ENCODE results near the gene RAG1. TPM values are rescaled to one million over a fixed set of nuclear protein-coding genes. Genes with fewer than 3 reads are reported as not detected.

Gene RAG1
- total RNA-seq, 1 experiment from 2014 or later = 0.90 TPM

GRCh38 chr11:36578458-36578857, 10.7 kb downstream of the RAG1 start:
- no peak overlapping the region for H3K4me3 Mint-ChIP-seq (ENCODE audit: low read depth, unreplicated experiment)
- H3K27me3 Mint-ChIP-seq (ENCODE audit: unreplicated experiment) = peaks cover 34% of the 10 kb centered on the region
- BruUV-seq (replicated peaks) = no TSS peak
- H3K9me3 Mint-ChIP-seq (ENCODE audit: low read depth, unreplicated experiment) = peaks cover 7% of the 10 kb centered on the region
- intact Hi-C loops (cut with micrococcal nuclease; ENCODE audit: unreplicated experiment) = no loop called here
- no peaks in the 10 kb centered on the region for H3K36me3 Mint-ChIP-seq (ENCODE audit: insufficient read depth, unreplicated experiment)
- H3K4me1 Mint-ChIP-seq (ENCODE audit: low read depth, unreplicated experiment) = no peaks in the 10 kb centered on the region
- CTCF ChIA-PET = no interaction called here
- H3K27ac Mint-ChIP-seq (ENCODE audit: unreplicated experiment) = no peak overlapping the region
- TF ChIP-seq CTCF (IDR thresholded peaks at IDR 0.05; ENCODE audit: unreplicated experiment) = no peak
- no peak for DNase-seq

GRCh38 chr11:36581536-36581935, 13.7 kb downstream of the RAG1 start:
- CTCF ChIA-PET = no interaction called here
- H3K9me3 Mint-ChIP-seq (ENCODE audit: low read depth, unreplicated experiment) = peaks cover 5% of the 10 kb centered on the region
- intact Hi-C loops (cut with micrococcal nuclease; ENCODE audit: unreplicated experiment) = no loop called here
- no peak for TF ChIP-seq CTCF (IDR thresholded peaks at IDR 0.05; ENCODE audit: unreplicated experiment)
- peaks cover 19% of the 10 kb centered on the region for H3K27me3 Mint-ChIP-seq (ENCODE audit: unreplicated experiment)
- H3K4me1 Mint-ChIP-seq (ENCODE audit: low read depth, unreplicated experiment) = no peaks in the 10 kb centered on the region
- H3K4me3 Mint-ChIP-seq (ENCODE audit: low read depth, unreplicated experiment) = no peak overlapping the region
- no TSS peak for BruUV-seq (replicated peaks)
- no peak overlapping the region for H3K27ac Mint-ChIP-seq (ENCODE audit: unreplicated experiment)
- no peak for DNase-seq
- no peaks in the 10 kb centered on the region for H3K36me3 Mint-ChIP-seq (ENCODE audit: insufficient read depth, unreplicated experiment)

- Mint-ChIP-seq H3K36me3 (ENCODE audit: insufficient read depth, unreplicated experiment) (no peaks in the 10 kb centered on the region), H3K27me3 (ENCODE audit: unreplicated experiment) (peaks cover 27% of the 10 kb centered on the region)
- intact Hi-C loops (cut with micrococcal nuclease; ENCODE audit: unreplicated experiment) = no loop called here
Observed at GRCh38 chr11:36583667-36584066, 15.9 kb downstream of the RAG1 start.

GRCh38 chr11:36586543-36586942, 18.7 kb downstream of the RAG1 start:
- H3K4me1 Mint-ChIP-seq (ENCODE audit: low read depth, unreplicated experiment) = no peaks in the 10 kb centered on the region
- peaks cover 52% of the 10 kb centered on the region for H3K27me3 Mint-ChIP-seq (ENCODE audit: unreplicated experiment)
- DNase-seq = no peak
- BruUV-seq (replicated peaks) = no TSS peak
- no peak for TF ChIP-seq CTCF (IDR thresholded peaks at IDR 0.05; ENCODE audit: unreplicated experiment)
- H3K9me3 Mint-ChIP-seq (ENCODE audit: low read depth, unreplicated experiment) = peaks cover 5% of the 10 kb centered on the region
- H3K36me3 Mint-ChIP-seq (ENCODE audit: insufficient read depth, unreplicated experiment) = no peaks in the 10 kb centered on the region
- H3K27ac Mint-ChIP-seq (ENCODE audit: unreplicated experiment) = no peak overlapping the region
- CTCF ChIA-PET = no interaction called here
- intact Hi-C loops (cut with micrococcal nuclease; ENCODE audit: unreplicated experiment) = no loop called here
- H3K4me3 Mint-ChIP-seq (ENCODE audit: low read depth, unreplicated experiment) = no peak overlapping the region

More at GRCh38 chr11:36583667-36584066, 15.9 kb downstream of the RAG1 start:
- H3K9me3 Mint-ChIP-seq (ENCODE audit: low read depth, unreplicated experiment) = peaks cover 5% of the 10 kb centered on the region
- CTCF ChIA-PET = no interaction called here
- no peak for DNase-seq
- BruUV-seq (replicated peaks) = no TSS peak
- H3K27ac Mint-ChIP-seq (ENCODE audit: unreplicated experiment) = no peak overlapping the region
- no peaks in the 10 kb centered on the region for H3K4me1 Mint-ChIP-seq (ENCODE audit: low read depth, unreplicated experiment)
- no peak for TF ChIP-seq CTCF (IDR thresholded peaks at IDR 0.05; ENCODE audit: unreplicated experiment)
- H3K4me3 Mint-ChIP-seq (ENCODE audit: low read depth, unreplicated experiment) = no peak overlapping the region

Measured in Calu3 (cell line).